ENCODE measurements around the gene MGAT4A.

The MGAT4A gene

DNA sequence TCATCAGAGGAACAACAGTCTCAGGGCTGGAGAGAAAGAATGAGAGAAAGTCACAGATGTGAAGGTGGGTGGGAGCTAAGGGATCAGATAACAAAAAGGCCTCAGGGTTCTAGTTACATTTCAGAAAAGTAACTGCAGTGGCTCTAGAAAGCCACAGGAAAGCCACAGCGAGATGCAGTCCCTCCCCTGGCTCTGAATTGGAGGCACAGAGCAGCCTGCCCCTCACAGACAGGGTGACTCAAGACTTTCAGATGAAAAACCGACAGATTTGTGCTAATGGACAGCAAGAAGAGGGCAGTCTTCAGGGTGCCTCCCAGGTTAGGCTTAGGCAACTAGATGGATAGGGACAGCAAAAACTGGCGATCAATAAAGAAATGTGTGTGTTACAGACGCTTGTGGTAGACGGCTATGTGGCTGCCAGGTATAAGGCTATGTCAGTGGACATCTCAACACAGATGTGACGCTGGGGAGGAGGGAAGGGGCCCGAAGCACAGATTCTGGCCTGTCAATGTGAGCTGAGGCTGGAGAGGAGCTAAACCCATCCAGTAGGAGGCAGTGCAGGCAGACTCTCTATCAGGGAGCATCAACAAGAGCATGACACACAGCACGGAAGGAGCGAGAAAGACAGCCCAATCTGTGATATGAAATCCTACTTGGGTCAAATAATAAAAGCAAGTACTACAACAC lies 96.4 kb downstream of the MGAT4A start:
- no peak for TF ChIP-seq CREB1 (IDR thresholded peaks at IDR 0.05; ENCODE audit: low read depth)
- TF ChIP-seq RAD21 (IDR thresholded peaks at IDR 0.05; ENCODE audit: low read depth): peak; percentile 48; the same call in 1 of the 2 replicates

DNA sequence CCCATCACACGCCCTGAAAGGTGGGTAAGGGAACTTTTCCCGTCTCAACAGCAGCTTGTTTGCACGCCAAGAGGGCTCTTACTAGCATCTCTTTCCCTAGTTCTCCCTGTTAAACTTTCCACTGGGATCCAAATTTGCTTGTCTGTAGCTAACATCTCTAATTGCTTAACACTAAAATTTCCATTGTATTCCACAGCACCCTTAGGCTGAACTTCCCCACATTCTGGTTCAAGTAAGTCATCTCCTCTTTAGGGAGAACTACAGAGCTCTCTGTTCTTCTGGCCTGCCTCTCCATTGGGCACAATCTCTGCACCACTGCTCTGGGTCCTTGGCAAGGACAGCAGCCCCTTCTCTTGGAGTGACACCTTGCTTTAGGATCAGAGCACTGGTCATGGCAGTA lies 98.6 kb downstream of the MGAT4A start:
- TF ChIP-seq CREB1 (IDR thresholded peaks at IDR 0.05; ENCODE audit: low read depth) (no peak), EGR1 (IDR thresholded peaks at IDR 0.05) (no peak), CEBPB (IDR thresholded peaks at IDR 0.05) (no peak), ZBTB7A (IDR thresholded peaks at IDR 0.05; ENCODE audit: low read depth) (no peak), FOXM1 (IDR thresholded peaks at IDR 0.05; ENCODE audit: borderline replicate concordance, low read depth) (no peak), EP300 (IDR thresholded peaks at IDR 0.05; ENCODE audit: borderline replicate concordance) (no peak), MAX (IDR thresholded peaks at IDR 0.05) (no peak), RAD21 (IDR thresholded peaks at IDR 0.05; ENCODE audit: low read depth) (no peak), REST (IDR thresholded peaks at IDR 0.05; ENCODE audit: low read depth) (no peak), YY1 (IDR thresholded peaks at IDR 0.05; ENCODE audit: low read depth) (no peak)
- TF ChIP-seq, protein P1, sequence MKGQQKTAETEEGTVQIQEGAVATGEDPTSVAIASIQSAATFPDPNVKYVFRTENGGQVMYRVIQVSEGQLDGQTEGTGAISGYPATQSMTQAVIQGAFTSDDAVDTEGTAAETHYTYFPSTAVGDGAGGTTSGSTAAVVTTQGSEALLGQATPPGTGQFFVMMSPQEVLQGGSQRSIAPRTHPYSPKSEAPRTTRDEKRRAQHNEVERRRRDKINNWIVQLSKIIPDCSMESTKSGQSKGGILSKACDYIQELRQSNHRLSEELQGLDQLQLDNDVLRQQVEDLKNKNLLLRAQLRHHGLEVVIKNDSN (IDR thresholded peaks at IDR 0.05): no peak

DNA sequence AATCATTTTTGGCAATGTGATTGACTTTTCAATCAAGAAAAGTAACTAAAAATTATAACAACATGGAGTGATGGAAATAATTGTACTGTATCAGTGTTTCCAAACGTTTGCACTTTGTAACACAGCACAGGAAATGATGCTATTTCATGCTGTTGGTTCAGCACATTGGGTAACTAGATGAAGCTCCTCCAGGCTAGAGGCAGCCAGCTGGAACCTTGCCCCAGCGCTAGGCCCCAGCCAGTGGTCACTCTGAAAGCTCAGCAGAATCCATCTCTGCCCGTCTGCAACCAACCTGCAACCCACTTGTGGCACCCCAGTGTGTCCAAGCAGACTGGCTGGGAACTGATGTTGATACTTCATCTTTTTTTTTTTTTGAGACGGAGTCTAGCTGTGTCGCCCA lies 107.3 kb downstream of the MGAT4A start:
- TF ChIP-seq ZBTB7A (IDR thresholded peaks at IDR 0.05; ENCODE audit: low read depth): no peak
- no peak for TF ChIP-seq YY1 (IDR thresholded peaks at IDR 0.05; ENCODE audit: low read depth)
- TF ChIP-seq TAF1 (IDR thresholded peaks at IDR 0.05; ENCODE audit: low read depth): no peak
- TF ChIP-seq TEAD4 (IDR thresholded peaks at IDR 0.05): no peak
- no peak for TF ChIP-seq RAD21 (IDR thresholded peaks at IDR 0.05; ENCODE audit: low read depth)
- TF ChIP-seq EP300 (IDR thresholded peaks at IDR 0.05; ENCODE audit: borderline replicate concordance): 0 out of 2 replicates have a peak, but pooled peaks have one; percentile 10

DNA sequence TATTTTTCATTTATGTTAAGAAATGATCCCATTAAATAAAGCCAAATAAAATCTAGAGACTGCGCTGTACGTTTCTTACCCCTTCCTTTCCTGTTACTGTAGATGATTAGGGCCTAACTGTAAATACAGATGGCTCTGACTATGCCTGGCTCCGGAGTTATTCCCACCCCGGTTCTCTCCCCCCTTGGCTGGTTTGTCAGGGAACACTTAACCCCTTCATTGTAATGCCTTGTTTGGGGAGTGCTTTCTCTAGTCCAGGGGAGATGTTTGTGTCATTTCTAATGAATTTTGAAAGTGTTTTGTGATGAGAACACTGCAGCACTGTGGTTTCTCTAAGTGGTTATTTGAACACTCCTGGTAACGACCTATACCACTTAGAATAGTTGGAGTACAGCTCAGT lies 113.8 kb downstream of the MGAT4A start:
- TF ChIP-seq TAF1 (IDR thresholded peaks at IDR 0.05; ENCODE audit: low read depth): no peak

DNA sequence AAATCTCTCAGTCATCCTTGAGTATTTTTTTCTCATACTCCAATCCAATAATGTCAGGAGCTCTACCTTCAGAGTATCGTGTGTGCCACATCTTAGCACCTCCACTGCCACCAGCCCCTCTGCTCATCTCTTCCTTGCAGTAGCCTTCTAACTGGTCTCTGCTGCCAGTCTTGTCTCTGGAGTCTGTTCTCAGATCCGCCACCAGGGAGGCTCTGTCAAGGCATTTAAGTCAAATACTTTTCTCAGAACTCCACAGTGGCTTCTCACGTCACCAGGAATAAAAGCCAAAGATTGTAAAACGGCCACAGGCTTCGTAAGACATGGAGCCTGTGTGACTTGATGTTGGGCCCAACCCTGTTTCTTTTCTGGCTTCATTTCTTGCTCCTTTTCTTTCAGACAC lies 115.5 kb downstream of the MGAT4A start:
- no peak for TF ChIP-seq TCF12 (IDR thresholded peaks at IDR 0.05; ENCODE audit: low read depth)

DNA sequence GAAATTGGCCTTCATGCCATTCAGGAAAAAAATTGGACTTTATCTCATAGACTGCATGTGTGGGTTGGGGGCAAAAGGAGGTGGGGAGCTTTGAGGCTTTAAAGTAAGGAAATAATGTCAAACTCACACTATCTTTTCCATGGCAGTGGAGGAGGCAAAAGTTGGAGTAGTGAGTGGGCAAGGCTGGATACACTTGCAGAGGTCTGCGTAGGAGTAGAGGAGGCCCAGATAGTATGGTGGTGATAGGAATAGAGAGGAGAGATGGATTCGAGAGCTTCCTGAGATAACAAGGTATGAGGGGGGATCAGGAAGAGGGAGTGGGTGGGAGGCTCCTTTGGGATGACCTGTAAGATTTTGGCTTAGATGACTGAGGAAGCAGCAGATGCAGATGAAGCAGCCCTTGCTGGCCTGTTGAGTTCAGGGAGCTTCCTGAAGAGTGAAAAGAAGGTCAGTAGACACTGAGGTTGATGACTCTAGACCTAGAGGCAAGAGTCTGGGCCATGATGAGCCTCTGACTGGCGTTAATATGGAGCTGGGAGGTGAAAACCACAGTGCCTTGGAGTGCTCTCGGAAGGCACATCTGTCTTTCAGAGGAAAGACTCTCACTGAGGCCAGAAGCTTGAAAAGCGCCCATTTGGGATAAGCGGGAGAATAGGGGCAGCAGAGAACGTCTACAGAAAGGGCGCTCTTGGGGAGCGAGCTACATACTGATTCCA lies 116.8 kb downstream of the MGAT4A start:
- TF ChIP-seq FOXM1 (IDR thresholded peaks at IDR 0.05; ENCODE audit: borderline replicate concordance, low read depth) (no peak), REST (IDR thresholded peaks at IDR 0.05; ENCODE audit: low read depth) (no peak), RAD21 (IDR thresholded peaks at IDR 0.05; ENCODE audit: low read depth) (no peak), YY1 (IDR thresholded peaks at IDR 0.05; ENCODE audit: low read depth) (no peak)

DNA sequence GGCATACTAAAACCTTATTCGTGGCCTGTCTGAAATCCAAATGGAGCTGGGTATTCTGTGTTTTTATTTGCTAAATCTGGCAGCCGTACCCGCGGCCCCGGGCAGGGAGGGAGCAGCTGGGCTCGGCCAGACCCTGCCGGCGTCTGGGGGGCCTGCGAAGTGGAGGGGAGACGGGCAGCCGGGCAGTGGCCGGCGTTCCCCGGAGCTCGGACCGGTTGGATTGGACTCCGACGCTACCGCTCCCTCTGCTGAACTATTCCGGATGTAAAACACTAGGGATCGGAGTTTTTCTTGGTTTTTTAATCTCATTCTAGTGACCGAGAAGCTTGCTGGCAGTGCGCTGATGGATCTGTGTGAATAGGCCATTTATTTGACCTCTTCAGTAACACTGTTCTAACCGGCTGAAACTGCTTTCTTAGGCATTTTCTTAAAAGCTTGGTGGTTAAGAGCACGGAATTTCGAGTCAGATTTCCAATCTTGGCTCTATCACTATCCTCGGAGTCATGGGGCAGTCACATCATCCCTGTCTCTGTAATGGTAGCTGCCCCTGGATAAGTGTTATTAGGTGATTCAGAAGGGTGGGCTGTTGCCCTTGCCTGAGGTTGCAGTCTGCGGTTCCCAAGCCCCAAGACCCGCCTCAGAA lies 121.8 kb downstream of the MGAT4A start:
- no peak for TF ChIP-seq FOXM1 (IDR thresholded peaks at IDR 0.05; ENCODE audit: borderline replicate concordance, low read depth)
- TF ChIP-seq EP300 (IDR thresholded peaks at IDR 0.05; ENCODE audit: borderline replicate concordance): no peak
- TF ChIP-seq TCF12 (IDR thresholded peaks at IDR 0.05; ENCODE audit: low read depth): no peak
- no peak for TF ChIP-seq REST (IDR thresholded peaks at IDR 0.05; ENCODE audit: low read depth)
- no peak for TF ChIP-seq TAF1 (IDR thresholded peaks at IDR 0.05; ENCODE audit: low read depth)
- TF ChIP-seq ZBTB7A (IDR thresholded peaks at IDR 0.05; ENCODE audit: low read depth): no peak
- TF ChIP-seq, protein P1 (IDR thresholded peaks at IDR 0.05): no peak
- no peak for TF ChIP-seq CEBPB (IDR thresholded peaks at IDR 0.05)
- no peak for TF ChIP-seq EGR1 (IDR thresholded peaks at IDR 0.05)
- no peak for TF ChIP-seq NFIC (IDR thresholded peaks at IDR 0.05)
- TF ChIP-seq MAX (IDR thresholded peaks at IDR 0.05): no peak
- no peak for TF ChIP-seq YY1 (IDR thresholded peaks at IDR 0.05; ENCODE audit: low read depth)
- TF ChIP-seq TEAD4 (IDR thresholded peaks at IDR 0.05): no peak
- no peak for TF ChIP-seq CREB1 (IDR thresholded peaks at IDR 0.05; ENCODE audit: low read depth)
- no peak for TF ChIP-seq RAD21 (IDR thresholded peaks at IDR 0.05; ENCODE audit: low read depth)
